Thoracic aorta (tissue), 2 donors: ENCODE results near the gene ENO3. TPM values are rescaled to one million over a fixed set of nuclear protein-coding genes. Genes with fewer than 3 reads are reported as not detected.
"Not testable (repeated sequence)": the region's sequence is repeated elsewhere in the genome, so short reads cannot be mapped to it uniquely, and the experiment has no call there.

Experiments
- ATAC-seq: fragments of 150-250 bp; one replicate; pipeline ENCODE4 v1.8.0; 2017; ENCODE audit warnings: low read depth; ENCODE audit not compliant: insufficient number of reproducible peaks, low FRiP score
- DNase-seq: peaks from one replicate; pipeline ENCODE4 v3.0.0-alpha.2; 2020; ENCODE audit warnings: low spot score
- H3K27ac ChIP-seq, 2 donors: fragments of 200-600 bp; sonication (generic); 1 replicate in 1 of 2; 2 replicates in 1 of 2; pipeline ENCODE4 v1.5.1; 2016; ENCODE audit warnings: mild to moderate bottlenecking in 2 of 2, moderate library complexity in 2 of 2
- H3K27me3 ChIP-seq: fragments of 200-600 bp; sonication (generic); replicated peaks from 2 replicates; pipeline ENCODE4 v1.6.0; 2016; ENCODE audit warnings: mild to moderate bottlenecking; ENCODE audit not compliant: insufficient read depth
- H3K36me3 ChIP-seq: fragments of 200-600 bp; sonication (generic); one replicate; pipeline ENCODE4 v1.5.1; 2016
- H3K4me1 ChIP-seq, 2 donors: fragments of 200-600 bp; sonication (generic); 1 replicate in 1 of 2; 2 replicates in 1 of 2; pipeline versions ENCODE4 v1.5.1 to v1.6.0; 2016; ENCODE audit warnings: low read depth in 2 of 2, mild to moderate bottlenecking in 1 of 2; ENCODE audit not compliant: control insufficient read depth in 1 of 2
- H3K4me3 ChIP-seq: fragments of 200-600 bp; sonication (generic); 2 replicates; pipeline ENCODE4 v1.5.1; 2016; ENCODE audit warnings: mild to moderate bottlenecking
- H3K9me3 ChIP-seq: fragments of 200-600 bp; sonication (generic); 2 replicates; pipeline ENCODE4 v1.5.1; 2016
- CTCF ChIP-seq: fragments of 200-600 bp; sonication (generic); IDR thresholded peaks from one replicate; pipeline ENCODE4 v1.5.1; 2019; ENCODE audit warnings: antibody characterized with exemption
- total RNA-seq, 2 donors: library from RNA; depleted of rRNA; stranded (reverse); fragments of >200 nt; gene quantifications; one replicate each; pipeline versions ENCODE4 v1.1.0 to v1.2.3, GENCODE V29; 2016

The ENO3 gene
- total RNA-seq, 2 donors from 2014 or later: 2.5 to 2.7 TPM

- Histone ChIP-seq H3K27ac (no peak overlapping the region), H3K36me3 (no peaks in the 10 kb centered on the region)
- no peak for ATAC-seq
Measured at GRCh38 chr17:4920351-4921048, 30.4 kb upstream of the ENO3 start.

GRCh38 chr17:4921320-4921719 lies 29.6 kb upstream of the ENO3 start:
- no peak for TF ChIP-seq CTCF
- no peak overlapping the region for H3K27ac ChIP-seq
- ATAC-seq (no peak), DNase-seq (no peak)
- no peaks in the 10 kb centered on the region for H3K4me1 ChIP-seq
- H3K4me3 ChIP-seq: no peak overlapping the region
- no peaks in the 10 kb centered on the region for H3K36me3 ChIP-seq
- no peaks in the 10 kb centered on the region for H3K27me3 ChIP-seq
- no peaks in the 10 kb centered on the region for H3K9me3 ChIP-seq

More at GRCh38 chr17:4920351-4921048, 30.4 kb upstream of the ENO3 start:
- Histone ChIP-seq H3K4me3 (no peak overlapping the region), H3K4me1 (no peaks in the 10 kb centered on the region), H3K27me3 (no peaks in the 10 kb centered on the region), H3K9me3 (no peaks in the 10 kb centered on the region)
- no peak for TF ChIP-seq CTCF
- DNase-seq: no peak

GRCh38 chr17:4926577-4927335 lies 24.2 kb upstream of the ENO3 start:
- not testable (repeated sequence) for H3K27ac ChIP-seq, H3K4me3 ChIP-seq, ATAC-seq, H3K4me1 ChIP-seq, H3K27me3 ChIP-seq, DNase-seq, H3K9me3 ChIP-seq, H3K36me3 ChIP-seq

- TF ChIP-seq CTCF: no peak
Measured at GRCh38 chr17:4928881-4929280, 22.0 kb upstream of the ENO3 start.

GRCh38 chr17:4931963-4932362 lies 19.0 kb upstream of the ENO3 start, which contains the start of gene GP1BA:
GP1BA (plus strand) TSS chr17:4932277; CDS start chr17:4932605, 328 bp downstream.
- Histone ChIP-seq H3K4me1 (peaks cover 0 to 9% of the 10 kb centered on the region in 2 donors), H3K27me3 (no peaks in the 10 kb centered on the region)
- ATAC-seq: no peak

More at GRCh38 chr17:4928881-4929280, 22.0 kb upstream of the ENO3 start:
- no peak for DNase-seq
- Histone ChIP-seq H3K36me3 (no peaks in the 10 kb centered on the region), H3K27me3 (no peaks in the 10 kb centered on the region), H3K9me3 (no peaks in the 10 kb centered on the region), H3K4me3 (no peak overlapping the region), H3K4me1 (peaks cover 0 to 1% of the 10 kb centered on the region in 2 donors), H3K27ac (no peak overlapping the region)
- no peak for ATAC-seq

More at GRCh38 chr17:4931963-4932362, 19.0 kb upstream of the ENO3 start, which contains the start of gene GP1BA:
- Histone ChIP-seq H3K4me3 (no peak within 1 kb of the TSS), H3K36me3 (peaks cover 7% of the 10 kb centered on the region), H3K9me3 (no peaks in the 10 kb centered on the region), H3K27ac (no peak within 1 kb of the TSS)
- TF ChIP-seq CTCF: no peak
- DNase-seq: no peak
